GM21526 (cell line): ENCODE data around the gene ASB1.
A peak's percentile ranks its signal among the peaks of the same experiment; 100 is the strongest.

Experiments used
- ATAC-seq: cut with Tn5 transposase; IDR thresholded peaks from one replicate; pipeline ENCODE4 v1.9.1; 2021; ENCODE audit warnings: moderate library complexity; ENCODE audit not compliant: unreplicated experiment, low FRiP score

ASB1 gene

GRCh38 chr2:238422285-238422684, 4.4 kb upstream of the ASB1 start:
- ATAC-seq: no peak

- ATAC-seq: no peak
These were observed 3.8 kb upstream of the ASB1 start for GRCh38 chr2:238422940-238423339.

GRCh38 chr2:238423561-238424312, 3.0 kb upstream of the ASB1 start:
- ATAC-seq: no peak

GRCh38 chr2:238424313-238424700, 2.4 kb upstream of the ASB1 start:
- no peak for ATAC-seq

GRCh38 chr2:238425505-238425978, 1.2 kb upstream of the ASB1 start:
- no peak for ATAC-seq

GRCh38 chr2:238425979-238426567, 654 bp upstream of the ASB1 start:
- peak; percentile 27 for ATAC-seq

GRCh38 chr2:238427435-238428162, 872 bp downstream of the ASB1 start:
- ATAC-seq: peak; percentile 6

GRCh38 chr2:238428866-238429265, 2.1 kb downstream of the ASB1 start:
- ATAC-seq: no peak

- no peak for ATAC-seq
These were observed 4.1 kb downstream of the ASB1 start for GRCh38 chr2:238430781-238431180.

GRCh38 chr2:238431456-238431855, 4.7 kb downstream of the ASB1 start:
- ATAC-seq: no peak

- ATAC-seq: no peak
These were observed 6.7 kb downstream of the ASB1 start for GRCh38 chr2:238433300-238433915.

GRCh38 chr2:238433941-238434845, 7.5 kb downstream of the ASB1 start:
- no peak for ATAC-seq

- no peak for ATAC-seq
These were observed 8.4 kb downstream of the ASB1 start for GRCh38 chr2:238434846-238435751.

- ATAC-seq: no peak
These were observed 9.0 kb downstream of the ASB1 start for GRCh38 chr2:238435752-238436096.

GRCh38 chr2:238438856-238439849, 12.4 kb downstream of the ASB1 start:
- no peak for ATAC-seq

GRCh38 chr2:238439917-238440316, 13.2 kb downstream of the ASB1 start:
- no peak for ATAC-seq

- no peak for ATAC-seq
These were observed 13.6 kb downstream of the ASB1 start for GRCh38 chr2:238440331-238440730.

- no peak for ATAC-seq
These were observed 14.0 kb downstream of the ASB1 start for GRCh38 chr2:238440767-238441166.
